Hepatocyte (in vitro differentiated cells): ENCODE results near the gene ETV6.

Experiments
- CTCF ChIP-seq: fragments of 200-600 bp; sonication (generic); IDR thresholded peaks from 2 replicates; pipeline ENCODE4 v1.5.1; 2016; ENCODE audit warnings: antibody characterized with exemption, mild to moderate bottlenecking; ENCODE audit not compliant: poor library complexity
- EZH2phosphoT487 ChIP-seq: fragments of 200-600 bp; sonication (generic); IDR thresholded peaks from one replicate; pipeline ENCODE4 v1.6.1; 2018; ENCODE audit warnings: antibody characterized with exemption, mild to moderate bottlenecking, low read depth, moderate library complexity; ENCODE audit not compliant: unreplicated experiment, severe bottlenecking

DNA sequence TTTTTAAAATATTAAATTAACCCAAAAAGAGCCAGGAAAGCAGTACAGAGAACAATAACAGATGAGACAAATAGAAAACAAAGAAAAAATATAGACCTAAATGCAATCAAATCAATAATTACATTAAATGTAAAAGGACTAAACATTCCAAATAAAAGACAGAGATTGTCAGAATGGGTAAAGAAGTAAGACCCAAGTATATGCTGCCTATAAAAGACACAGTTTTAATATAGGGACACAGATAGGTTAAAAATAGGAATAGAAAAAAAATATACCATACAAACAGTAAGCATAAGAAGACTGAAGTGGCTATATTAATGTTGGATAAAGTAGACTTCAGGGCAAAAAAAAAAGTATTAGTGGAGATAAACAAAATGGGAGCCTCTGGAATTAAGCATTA, 258.2 kb downstream of the ETV6 start:
- no peak for TF ChIP-seq CTCF
- TF ChIP-seq EZH2phosphoT487 = no peak
